HCT116 (cell line): ENCODE data around the gene EPSTI1. TPM values are rescaled to one million over a fixed set of nuclear protein-coding genes. Genes with fewer than 3 reads are reported as not detected.

Source experiments
- ATAC-seq: fragments of 200-7000 bp; cut with Tn5 transposase; 2 replicates; pipeline ENCODE4 v1.9.1; 2020; ENCODE audit warnings: mild to moderate bottlenecking, moderate library complexity
- BruUV-seq: library from RNA; stranded (reverse); fragments of 400-500 nt; replicated peaks from 2 replicates; lab custom pipeline; 2021; lab: Mats Ljungman, UMichigan
- CTCF ChIA-PET: fragments of 300-600 bp; sonication (Branson Sonifier 250); formaldehyde crosslinking; loops from one replicate; lab custom pipeline; 2021; ENCODE audit warnings: antibody characterized with exemption; lab: Charles Lee
- POLR2A ChIA-PET: fragments of 300-600, 350-600 bp; sonication (Branson Sonifier 250); formaldehyde crosslinking; loops from one replicate; lab custom pipeline; 2021; ENCODE audit warnings: antibody characterized with exemption; lab: Charles Lee
- RAD21 ChIA-PET, 2 experiments: fragments of 300-600 bp; sonication (Branson Sonifier 250); formaldehyde crosslinking; loops; one replicate each; lab custom pipeline; 2023; ENCODE audit warnings: low total read pairs in 2 of 2; ENCODE audit not compliant: uncharacterized antibody in 2 of 2, unreplicated experiment in 2 of 2, low non-redundant PET in 1 of 2; lab: Charles Lee
- DNase-seq: peaks from one replicate; pipeline ENCODE4 v3.0.0-alpha.2; 2010; ENCODE audit warnings: low read depth, low spot score
- H2AFZ ChIP-seq: fragments of 200-600 bp; shearing (Covaris generic), sonication (generic); 2 replicates; pipeline ENCODE4 v1.6.1; 2017; ENCODE audit warnings: low read depth, mixed run types, mixed read lengths, antibody characterized with exemption, low read length; ENCODE audit not compliant: poor library complexity, severe bottlenecking
- H3K27ac ChIP-seq: 2 replicates; pipeline ENCODE4 v1.5.1; 2012; ENCODE audit warnings: low read depth, low read length
- H3K27me3 ChIP-seq: fragments of 200-600 bp; sonication (generic); 2 replicates; pipeline ENCODE4 v1.6.1; 2016; ENCODE audit warnings: mixed run types, low read length, mixed read lengths; ENCODE audit not compliant: insufficient read depth
- H3K36me3 ChIP-seq, 2 experiments: fragments of 200-500 bp in 1 of 2; fragments of 200-600 bp in 1 of 2; sonication (Bioruptor generic) in 1 of 2; sonication (generic) in 1 of 2; 2 replicates each; pipeline versions ENCODE4 v1.5.1 to v1.6.1; 2014 to 2016; ENCODE audit warnings: low read length in 2 of 2, inconsistent platforms in 1 of 2, mixed read lengths in 1 of 2, mixed run types in 1 of 2; ENCODE audit not compliant: insufficient read depth in 2 of 2, control insufficient read depth in 1 of 2
- H3K4me1 ChIP-seq, 2 experiments: fragments of 200-600 bp in 1 of 2; sonication (generic) in 1 of 2; 2 replicates each; pipeline versions ENCODE4 v1.5.1 to v1.6.1; 2012 to 2017; ENCODE audit warnings: low read length in 2 of 2, inconsistent platforms in 1 of 2, mild to moderate bottlenecking in 1 of 2, mixed read lengths in 1 of 2, mixed run types in 1 of 2, moderate library complexity in 1 of 2; ENCODE audit not compliant: insufficient read depth in 2 of 2, control insufficient read depth in 1 of 2
- H3K4me2 ChIP-seq: fragments of 200-600 bp; sonication (generic); 2 replicates; pipeline ENCODE4 v1.6.1; 2017; ENCODE audit warnings: mixed run types, low read length, mixed read lengths
- H3K4me3 ChIP-seq, 2 experiments: fragments of 200-600 bp in 1 of 2; sonication (generic) in 1 of 2; replicated peaks in 1 of 2; 2 replicates each; pipeline ENCODE4 v1.5.1; 2011 to 2016; ENCODE audit warnings: low read length in 2 of 2, control low read depth in 1 of 2, low read depth in 1 of 2, mild to moderate bottlenecking in 1 of 2, mixed read lengths in 1 of 2, mixed run types in 1 of 2
- H3K79me2 ChIP-seq: fragments of 200-600 bp; sonication (generic); 2 replicates; pipeline ENCODE4 v1.6.1; 2017; ENCODE audit warnings: mild to moderate bottlenecking, mixed run types, low read length, moderate library complexity, mixed read lengths; ENCODE audit not compliant: insufficient read depth
- H3K9ac ChIP-seq: fragments of 200-600 bp; sonication (generic); 2 replicates; pipeline ENCODE4 v1.6.1; 2016; ENCODE audit warnings: low read length, mixed read lengths
- H3K9me2 ChIP-seq: fragments of 200-600 bp; sonication (generic), shearing (Covaris generic); 2 replicates; pipeline ENCODE4 v1.6.1; 2017; ENCODE audit warnings: mixed run types, mild to moderate bottlenecking, moderate library complexity; ENCODE audit not compliant: insufficient read depth
- H3K9me3 ChIP-seq, 2 experiments: fragments of 200-500 bp in 1 of 2; fragments of 200-600 bp in 1 of 2; sonication (Bioruptor generic) in 1 of 2; sonication (generic) in 1 of 2; 2 replicates each; pipeline ENCODE4 v1.6.1; 2014 to 2017; ENCODE audit warnings: low read length in 2 of 2, mixed read lengths in 2 of 2, inconsistent platforms in 1 of 2, low read depth in 1 of 2, mild to moderate bottlenecking in 1 of 2, mixed run types in 1 of 2, moderate library complexity in 1 of 2; ENCODE audit not compliant: control insufficient read depth in 1 of 2, insufficient read depth in 1 of 2
- H4K20me1 ChIP-seq: fragments of 200-600 bp; sonication (generic), shearing (Covaris generic); 2 replicates; pipeline ENCODE4 v1.6.1; 2017; ENCODE audit warnings: mixed run types, mild to moderate bottlenecking, moderate library complexity; ENCODE audit not compliant: insufficient read depth
- CBX3 ChIP-seq: IDR thresholded peaks from 2 replicates; pipeline ENCODE4 v1.6.1; 2012; ENCODE audit warnings: low read depth
- CTCF ChIP-seq, 3 experiments: fragments of 200-600 bp in 1 of 3; sonication (generic) in 1 of 3; IDR thresholded peaks in 2 of 3; conservative IDR thresholded peaks in 1 of 3; 2 replicates each; pipeline ENCODE4 v1.5.1; 2012 to 2017; ENCODE audit warnings: low read depth in 2 of 3, low read length in 2 of 3, antibody characterized with exemption in 1 of 3, borderline replicate concordance in 1 of 3, control low read depth in 1 of 3, mild to moderate bottlenecking in 1 of 3, mixed read lengths in 1 of 3, mixed run types in 1 of 3, moderate library complexity in 1 of 3; ENCODE audit not compliant: insufficient read depth in 1 of 3
- EGR1 ChIP-seq: IDR thresholded peaks from 2 replicates; pipeline ENCODE4 v1.6.1; 2012; ENCODE audit warnings: low read depth
- ELF1 ChIP-seq: IDR thresholded peaks from 2 replicates; pipeline ENCODE4 v1.6.1; 2012; ENCODE audit warnings: low read depth, borderline replicate concordance
- EZH2 ChIP-seq: fragments of 200-600 bp; sonication (generic); IDR thresholded peaks from 2 replicates; pipeline ENCODE4 v1.6.1; 2017; ENCODE audit warnings: antibody characterized with exemption, mixed run types
- EZH2phosphoT487 ChIP-seq: fragments of 200-600 bp; IDR thresholded peaks from 2 replicates; pipeline ENCODE4 v1.6.1; 2018; ENCODE audit warnings: antibody characterized with exemption, borderline replicate concordance
- JUND ChIP-seq: IDR thresholded peaks from 2 replicates; pipeline ENCODE4 v1.6.1; 2012
- MAX ChIP-seq: IDR thresholded peaks from 2 replicates; pipeline ENCODE4 v1.6.1; 2012
- POLR2AphosphoS5 ChIP-seq: IDR thresholded peaks from 2 replicates; pipeline ENCODE4 v1.6.1; 2011; ENCODE audit warnings: mild to moderate bottlenecking, low read depth, low read length, moderate library complexity
- REST ChIP-seq: IDR thresholded peaks from 2 replicates; pipeline ENCODE4 v1.6.1; 2012; ENCODE audit warnings: low read depth
- TCF7L2 ChIP-seq: IDR thresholded peaks from 2 replicates; pipeline ENCODE4 v1.7.0; 2011; ENCODE audit warnings: borderline replicate concordance, inconsistent platforms; ENCODE audit not compliant: insufficient read depth, insufficient read length; ENCODE audit errors: extremely low read depth
- YY1 ChIP-seq: IDR thresholded peaks from 2 replicates; pipeline ENCODE4 v1.6.1; 2011; ENCODE audit warnings: low read length, low read depth, moderate library complexity, mild to moderate bottlenecking; ENCODE audit not compliant: insufficient replicate concordance; ENCODE audit errors: extremely low read depth
- intact Hi-C: fragments of 100-400 bp; cut with micrococcal nuclease; formaldehyde crosslinking; loops from 2 replicates; pipeline ENCODE4 v1.10.0; 2022
- total RNA-seq: library from RNA; stranded (reverse); gene quantifications from one replicate; pipeline ENCODE4 v1.2.1, GENCODE V29; 2021; ENCODE audit not compliant: unreplicated experiment

The EPSTI1 gene
- total RNA-seq, 1 experiment from 2014 or later: 0.69 TPM

GRCh38 chr13:42907745-42908144 is 84.3 kb downstream of the EPSTI1 start:
- Histone ChIP-seq H3K4me2 (no peak overlapping the region), H3K27me3 (no peaks in the 10 kb centered on the region), H3K4me1 (no peaks in the 10 kb centered on the region), H3K9me3 (no peaks in the 10 kb centered on the region), H3K27ac (no peak overlapping the region), H4K20me1 (no peaks in the 10 kb centered on the region), H3K9me2 (no peaks in the 10 kb centered on the region), H3K79me2 (no peaks in the 10 kb centered on the region), H2AFZ (no peak overlapping the region), H3K9ac (no peak overlapping the region), H3K4me3 (no peak overlapping the region), H3K36me3 (no peaks in the 10 kb centered on the region)
- POLR2A ChIA-PET: no interaction called here
- TF ChIP-seq CTCF (IDR thresholded peaks at IDR 0.05 in 2 of 3, conservative IDR thresholded peaks at IDR 0.05 in 1 of 3; ENCODE audit: borderline replicate concordance in 1 of 3, insufficient read depth in 1 of 3, low read depth in 2 of 3, low read length in 2 of 3): no peak
- BruUV-seq: no TSS peak
- DNase-seq (no peak), ATAC-seq (no peak)
- RAD21 ChIA-PET: no interaction called here
- CTCF ChIA-PET: no interaction called here
- intact Hi-C loops: no loop called here

GRCh38 chr13:42906257-42906656 is 85.8 kb downstream of the EPSTI1 start:
- no peak for DNase-seq
- POLR2A ChIA-PET: no interaction called here
- Histone ChIP-seq H3K9me2 (no peaks in the 10 kb centered on the region), H3K79me2 (no peaks in the 10 kb centered on the region), H2AFZ (no peak overlapping the region), H3K4me3 (no peak overlapping the region), H4K20me1 (no peaks in the 10 kb centered on the region), H3K9ac (no peak overlapping the region), H3K9me3 (no peaks in the 10 kb centered on the region), H3K27me3 (no peaks in the 10 kb centered on the region), H3K4me1 (no peaks in the 10 kb centered on the region), H3K27ac (no peak overlapping the region)
- RAD21 ChIA-PET: no interaction called here
- no peak for ATAC-seq
- intact Hi-C loops: no loop called here
- CTCF ChIA-PET: no interaction called here
- BruUV-seq: no TSS peak
- TF ChIP-seq TCF7L2 (no peak), EZH2phosphoT487 (no peak), MAX (no peak), EGR1 (no peak), YY1 (no peak), ELF1 (no peak), JUND (no peak), EZH2 (no peak), POLR2AphosphoS5 (no peak), CBX3 (no peak), REST (no peak)
- TF ChIP-seq, all 23 proteins: peak for 0
- Histone ChIP-seq H3K4me2 (no peak overlapping the region), H3K36me3 (no peaks in the 10 kb centered on the region)
